Left cardiac atrium (tissue), 4 donors: ENCODE results near the gene TRAK1. TPM values are rescaled to one million over a fixed set of nuclear protein-coding genes. Genes with fewer than 3 reads are reported as not detected.

ENCODE experiments used
- ATAC-seq, 2 donors: fragments of 200-7000 bp; cut with Tn5 transposase; one replicate each; pipeline ENCODE4 v1.9.1; 2020; ENCODE audit warnings: mild to moderate bottlenecking in 2 of 2, moderate library complexity in 2 of 2
- DNase-seq: peaks from one replicate; pipeline ENCODE4 v3.0.0-alpha.2; 2020
- intact Hi-C, 2 donors: fragments of 100-400 bp; cut with DNase I; formaldehyde crosslinking; loops; one replicate each; pipeline versions ENCODE4 v1.14.1 to v1.15.1; 2022 to 2023
- total RNA-seq, 2 donors: library from RNA; stranded (reverse); fragmentation: NEBNext Ultra II Directional; extraction: Animal tissue kit (Norgen Biotek cat#: 25700); gene quantifications; one replicate each; pipeline ENCODE4 v1.2.1, GENCODE V29; 2021
- donor health status: DM: no; HTN: yes; CAD: no.
- donor health status: DM: no; HTN: yes; CAD: no; lungs with severe emphysema.
- donor health status: DM: yes; HTN: yes; CAD: no.
- donor health status: Dilated cardiomyopathy.

Gene TRAK1
- total RNA-seq, 2 donors from 2014 or later = 197 to 211 TPM

GRCh38 chr3:42236611-42237010 lies 145.5 kb downstream of the TRAK1 start:
- ATAC-seq = no peak
- no peak for DNase-seq
- intact Hi-C loops = loop anchor here in 1 of 2 donors (10.0 kb wide), 1 partner anchor 308 kb away; no protein-coding TSS in a partner anchor

- DNase-seq (no peak), ATAC-seq (no peak)
- intact Hi-C loops = loop anchor here (5.0 kb wide), 2 partner anchors 196 to 301 kb away; no protein-coding TSS in a partner anchor
These were observed 154.9 kb downstream of the TRAK1 start for GRCh38 chr3:42246091-42246490.

DNA sequence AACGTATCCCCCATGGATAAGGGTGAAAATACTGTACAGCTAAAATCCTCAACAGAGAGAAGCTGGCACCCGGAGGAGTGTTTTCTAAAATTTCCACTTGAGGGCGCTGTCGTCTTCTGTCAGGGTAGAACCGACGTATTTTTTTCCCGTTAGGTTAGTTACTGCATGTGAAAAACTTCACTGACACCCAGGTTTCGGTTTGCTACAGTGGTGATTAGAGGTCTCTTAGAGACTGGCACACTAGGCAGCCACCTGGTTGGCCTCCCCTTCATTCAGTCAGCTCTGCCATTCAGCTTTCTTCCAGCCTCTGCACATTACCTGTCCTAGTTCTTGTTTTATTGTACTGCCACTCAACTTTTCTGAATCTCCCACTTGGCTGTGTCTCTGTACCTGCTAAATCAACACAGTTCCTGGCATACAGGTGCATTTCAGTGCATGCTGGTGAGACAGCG lies 156.4 kb downstream of the TRAK1 start:
- DNase-seq (no peak), ATAC-seq (peak; percentile 41 to 53)
- intact Hi-C loops = loop anchor here (1.0 to 5.0 kb wide), 3 partner anchors 195 to 300 kb away; no protein-coding TSS in a partner anchor

- intact Hi-C loops = no loop called here
- ATAC-seq = no peak
- no peak for DNase-seq
These were observed 159.6 kb downstream of the TRAK1 start for GRCh38 chr3:42250761-42251160.

GRCh38 chr3:42254566-42254965 lies 163.4 kb downstream of the TRAK1 start:
- DNase-seq (no peak), ATAC-seq (no peak)
- intact Hi-C loops = no loop called here

DNA sequence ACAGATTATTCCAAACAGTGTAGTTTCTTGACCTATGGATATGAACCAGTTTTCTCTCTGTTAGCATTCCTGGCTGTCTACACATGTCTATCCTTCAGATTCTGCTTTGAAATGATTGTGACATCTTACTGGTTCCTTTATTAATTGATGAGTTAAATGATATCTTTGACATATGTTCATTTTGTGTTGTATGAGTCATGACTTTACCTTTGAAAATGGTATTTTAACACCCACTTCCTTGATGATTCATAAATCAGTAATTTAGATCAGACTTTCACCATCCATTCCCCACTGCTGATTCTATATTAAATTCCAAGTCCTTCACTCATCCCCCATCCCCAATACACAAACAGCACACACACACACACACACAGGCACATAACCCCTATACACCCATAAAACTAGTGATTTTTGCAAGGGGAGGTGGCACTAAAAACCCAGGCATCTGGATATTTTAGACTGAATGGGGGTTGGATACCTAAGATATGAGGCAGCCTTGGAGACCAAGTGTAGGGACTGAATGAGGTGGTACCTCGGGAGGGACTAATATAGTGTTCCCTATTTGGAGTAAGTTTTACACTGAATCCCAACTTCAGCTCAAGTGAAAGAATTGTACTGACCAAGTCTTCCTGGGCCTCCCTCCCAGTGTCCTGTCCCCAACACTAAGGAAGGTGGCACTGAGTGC lies 165.1 kb downstream of the TRAK1 start:
- intact Hi-C loops = no loop called here

GRCh38 chr3:42257007-42257406 lies 165.8 kb downstream of the TRAK1 start:
- ATAC-seq (no peak), DNase-seq (no peak)
- intact Hi-C loops = no loop called here

More for the DNA sequence above, 165.1 kb downstream of the TRAK1 start:
- ATAC-seq (no peak), DNase-seq (no peak)

DNA sequence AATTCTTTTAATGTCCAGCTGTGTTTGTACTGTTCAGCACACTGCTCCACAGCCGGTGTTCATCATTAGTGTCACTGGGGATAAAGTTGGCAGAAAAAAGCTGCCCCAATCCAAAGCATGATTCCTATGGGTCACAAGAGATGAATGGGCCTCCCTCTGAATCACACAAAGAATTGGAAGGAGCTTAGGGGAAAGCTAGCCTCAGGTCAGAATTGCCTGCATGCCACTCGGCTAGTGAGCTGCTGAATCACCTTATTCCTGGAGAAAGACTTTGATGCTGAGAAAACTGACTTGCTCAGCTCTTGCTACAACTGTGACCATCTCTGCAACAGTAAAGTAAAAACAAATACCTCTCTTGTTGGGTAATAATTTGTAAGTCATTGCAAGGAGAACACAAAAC lies 171.4 kb downstream of the TRAK1 start:
- ATAC-seq = peak in 1 of 2 donors; percentile 12
- DNase-seq = no peak
- intact Hi-C loops = no loop called here

- DNase-seq = no peak
- intact Hi-C loops = no loop called here
- ATAC-seq = no peak
These were observed 172.5 kb downstream of the TRAK1 start for GRCh38 chr3:42263354-42264346.

DNA sequence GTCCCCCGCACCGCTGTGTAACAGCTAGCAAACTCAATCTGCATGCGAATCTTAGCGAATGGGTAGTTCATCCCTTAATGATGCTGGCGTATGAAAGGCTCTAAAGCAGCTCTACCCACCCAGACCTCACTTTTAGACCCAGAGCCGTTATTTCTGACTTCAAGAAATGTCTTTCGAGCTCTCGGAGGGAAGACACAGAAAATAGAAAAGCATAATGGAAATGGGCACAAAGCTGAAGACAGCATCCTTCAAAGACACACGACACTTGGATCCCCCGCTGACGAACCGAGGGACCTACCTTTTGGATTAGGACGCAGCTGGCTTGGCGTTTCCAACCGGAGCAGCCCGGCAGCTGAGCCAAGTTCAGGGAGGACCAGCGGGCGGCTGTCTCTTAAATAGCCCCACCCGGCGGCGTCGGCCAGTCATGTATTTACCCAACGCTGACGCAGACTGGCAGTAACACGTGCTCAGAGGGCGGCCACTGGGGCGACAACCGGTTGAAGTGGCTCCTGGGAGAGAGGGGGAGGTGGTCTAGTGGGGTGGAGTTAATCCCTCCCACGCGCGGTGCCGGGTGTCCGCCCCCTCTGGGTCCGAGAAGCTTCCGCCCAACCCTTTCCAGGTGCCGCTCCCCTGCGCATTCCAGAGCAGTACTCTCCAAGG lies 173.4 kb downstream of the TRAK1 start:
- ATAC-seq (peak in 1 of 2 donors; percentile 47), DNase-seq (peak; percentile 36)
- intact Hi-C loops = no loop called here

GRCh38 chr3:42265059-42265991 lies 174.2 kb downstream of the TRAK1 start:
- no peak for DNase-seq
- no peak for ATAC-seq
- intact Hi-C loops = no loop called here

DNA sequence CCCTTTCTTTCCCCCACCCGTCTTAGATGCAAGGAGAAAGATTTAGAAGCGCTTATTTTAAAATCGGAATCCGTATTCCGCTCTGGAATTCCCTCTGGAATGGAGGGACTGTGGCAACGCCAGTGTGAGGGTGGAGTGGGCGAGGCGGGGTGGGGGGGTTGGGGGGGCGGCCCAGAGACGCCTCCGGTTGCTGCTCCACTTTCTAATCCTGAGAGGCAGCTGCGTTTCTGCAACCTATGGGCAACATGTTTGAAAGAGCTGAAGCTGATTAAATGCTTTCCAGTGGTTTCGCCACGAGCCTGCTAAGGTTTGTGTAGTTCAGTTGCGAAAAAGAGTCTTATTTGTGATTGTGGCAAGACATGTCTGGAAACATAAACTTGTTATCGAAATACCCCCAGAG lies 174.9 kb downstream of the TRAK1 start, which contains the start of gene CCK:
Gene CCK, minus strand, starts transcription at position 101 of the 400 bp plus-strand sequence. CDS start 2,555 bp downstream, outside the sequence.
- DNase-seq (no peak), ATAC-seq (no peak)
- intact Hi-C loops = no loop called here

DNA sequence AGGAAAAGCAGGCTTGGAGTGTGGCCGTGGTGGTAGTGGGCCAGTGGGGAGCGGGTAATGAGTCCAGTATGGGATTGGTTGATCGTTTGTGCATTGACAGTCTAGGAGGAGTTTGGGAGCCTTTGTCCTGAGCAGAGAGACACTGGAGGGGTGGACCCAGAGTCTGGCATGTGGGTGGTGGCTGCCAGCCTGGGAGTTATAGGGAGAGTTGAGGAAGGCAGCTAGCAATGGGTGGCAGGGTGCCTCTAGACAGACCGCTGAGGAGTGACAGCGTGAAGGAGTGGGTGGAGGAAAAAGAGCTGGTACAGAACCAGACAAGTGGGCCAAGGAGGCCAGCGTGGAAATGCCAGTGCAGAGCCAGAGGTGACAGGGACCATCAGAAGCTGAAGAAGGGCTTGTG lies 176.7 kb downstream of the TRAK1 start:
- ATAC-seq = no peak
- intact Hi-C loops = no loop called here
- DNase-seq = no peak

DNA sequence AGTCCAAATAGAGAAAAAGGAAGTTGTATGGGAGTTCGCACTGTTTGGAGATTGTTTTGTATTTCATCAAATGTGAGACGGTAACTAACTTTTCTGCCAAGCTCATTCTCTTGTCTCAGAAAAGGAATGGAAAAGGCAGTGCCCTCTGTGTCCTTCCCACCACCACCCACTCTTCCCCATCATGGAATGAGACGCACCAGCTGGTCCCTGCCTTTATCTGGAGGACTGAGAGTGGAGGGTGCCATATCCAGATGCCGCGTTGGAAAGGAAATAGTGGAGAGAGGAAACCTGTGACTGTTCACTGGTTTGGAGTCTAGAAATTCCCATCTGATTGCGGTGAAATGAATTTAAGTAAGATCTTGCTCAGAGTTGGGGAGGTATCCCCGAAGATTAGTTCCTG lies 178.5 kb downstream of the TRAK1 start:
- intact Hi-C loops = no loop called here
- no peak for ATAC-seq
- no peak for DNase-seq

- no peak for ATAC-seq
- intact Hi-C loops = no loop called here
These were observed 179.4 kb downstream of the TRAK1 start for GRCh38 chr3:42270561-42270960.

GRCh38 chr3:42271786-42272185 lies 180.6 kb downstream of the TRAK1 start:
- intact Hi-C loops = no loop called here
- DNase-seq (no peak), ATAC-seq (no peak)

More at GRCh38 chr3:42270561-42270960, 179.4 kb downstream of the TRAK1 start:
- DNase-seq = no peak

GRCh38 chr3:42273361-42273760 lies 182.2 kb downstream of the TRAK1 start:
- intact Hi-C loops = no loop called here
- ATAC-seq = no peak
- DNase-seq = no peak

- no peak for ATAC-seq
- intact Hi-C loops = no loop called here
- DNase-seq = no peak
These were observed 183.1 kb downstream of the TRAK1 start for GRCh38 chr3:42274266-42274665.
